Panc1 (cell line): ENCODE measurements around the gene OPA1. TPM values are rescaled to one million over a fixed set of nuclear protein-coding genes. Genes with fewer than 3 reads are reported as not detected.

Experiments used
- ATAC-seq: fragments of 200-7000 bp; cut with Tn5 transposase; 2 replicates; pipeline ENCODE4 v1.9.1; 2020; ENCODE audit warnings: mild to moderate bottlenecking, moderate library complexity
- BruUV-seq: library from RNA; stranded (reverse); fragments of 400-500 nt; replicated peaks from 2 replicates; lab custom pipeline; 2021; lab: Mats Ljungman, UMichigan
- CTCF ChIA-PET: fragments of 300-600 bp; sonication (Branson Sonifier 250); formaldehyde crosslinking; loops from one replicate; lab custom pipeline; 2022; ENCODE audit warnings: antibody characterized with exemption; lab: Charles Lee
- POLR2A ChIA-PET: fragments of 300-600 bp; sonication (Branson Sonifier 250); formaldehyde crosslinking; loops from one replicate; lab custom pipeline; 2022; ENCODE audit warnings: antibody characterized with exemption; lab: Charles Lee
- DNase-seq: peaks from one replicate; pipeline ENCODE4 v3.0.0-alpha.2; 2010; ENCODE audit warnings: low read depth, low spot score
- H3K27ac ChIP-seq: 2 replicates; pipeline ENCODE4 v1.5.1; 2011; ENCODE audit warnings: mild to moderate bottlenecking, low read length, inconsistent platforms
- H3K27me3 ChIP-seq: fragments of 200-500 bp; sonication (Bioruptor generic); 2 replicates; pipeline ENCODE4 v1.6.0; 2014; ENCODE audit warnings: low read length, inconsistent platforms; ENCODE audit not compliant: control insufficient read depth, insufficient read depth
- H3K36me3 ChIP-seq: fragments of 200-500 bp; sonication (Bioruptor generic); 2 replicates; pipeline ENCODE4 v1.5.1; 2014; ENCODE audit warnings: inconsistent platforms, mild to moderate bottlenecking, low read length, moderate library complexity; ENCODE audit not compliant: control insufficient read depth, insufficient read depth
- H3K4me1 ChIP-seq: 2 replicates; pipeline ENCODE4 v1.5.1; 2011; ENCODE audit warnings: inconsistent platforms, mild to moderate bottlenecking, low read length, moderate library complexity; ENCODE audit not compliant: control insufficient read depth, insufficient read depth
- H3K4me3 ChIP-seq, 2 experiments: 2 replicates each; pipeline ENCODE4 v1.5.1; 2011 to 2012; ENCODE audit warnings: low read depth in 2 of 2, low read length in 2 of 2, mild to moderate bottlenecking in 2 of 2, inconsistent platforms in 1 of 2, moderate library complexity in 1 of 2
- H3K9me3 ChIP-seq: fragments of 200-500 bp; sonication (Bioruptor generic); 2 replicates; pipeline ENCODE4 v1.5.1; 2014; ENCODE audit warnings: low read depth, mild to moderate bottlenecking, inconsistent platforms, low read length, moderate library complexity; ENCODE audit not compliant: control insufficient read depth, insufficient read depth
- CTCF ChIP-seq: fragments of 450-650 bp; IDR thresholded peaks from 2 replicates; pipeline ENCODE4 v1.5.1; 2017; ENCODE audit warnings: mild to moderate bottlenecking
- POLR2AphosphoS5 ChIP-seq: IDR thresholded peaks from 2 replicates; pipeline ENCODE4 v1.6.1; 2012; ENCODE audit warnings: mild to moderate bottlenecking, low read depth, low read length, moderate library complexity
- SIN3A ChIP-seq: IDR thresholded peaks from 2 replicates; pipeline ENCODE4 v1.6.1; 2012; ENCODE audit warnings: low read depth, mild to moderate bottlenecking, low read length, moderate library complexity, borderline replicate concordance; ENCODE audit not compliant: insufficient read depth
- TCF7L2 ChIP-seq: IDR thresholded peaks from 2 replicates; pipeline ENCODE4 v1.6.1; 2011; ENCODE audit warnings: mild to moderate bottlenecking, low read depth, low read length, inconsistent platforms
- in situ Hi-C: cut with HindIII; loops from 2 replicates; pipeline ENCODE4 v1.10.0; 2016; ENCODE audit warnings: low sequenced_read_pairs, low pct_unique_long_range_greater_than_20kb
- intact Hi-C: fragments of 100-400 bp; cut with micrococcal nuclease; formaldehyde crosslinking; loops from one replicate; pipeline ENCODE4 v1.10.0; 2022; ENCODE audit not compliant: unreplicated experiment
- total RNA-seq: library from RNA; stranded (reverse); gene quantifications from one replicate; pipeline ENCODE4 v1.2.1, GENCODE V29; 2021; ENCODE audit not compliant: unreplicated experiment
- TF ChIP-seq, protein P1 (sequence below), 2 experiments: IDR thresholded peaks; 2 replicates each; pipeline ENCODE4 v1.6.1; 2011 to 2012; ENCODE audit warnings: low read depth in 2 of 2, control low read depth in 1 of 2, low read length in 1 of 2, mild to moderate bottlenecking in 1 of 2, moderate library complexity in 1 of 2; ENCODE audit not compliant: insufficient read depth in 1 of 2

OPA1 gene
- total RNA-seq, 1 experiment from 2014 or later: 109 TPM

GRCh38 chr3:193640165-193640715 is 47.2 kb downstream of the OPA1 start:
- Histone ChIP-seq H3K4me1 (no peaks in the 10 kb centered on the region), H3K27ac (no peak overlapping the region), H3K4me3 (no peak overlapping the region), H3K36me3 (peaks cover 62% of the 10 kb centered on the region), H3K9me3 (no peaks in the 10 kb centered on the region), H3K27me3 (no peaks in the 10 kb centered on the region)
- in situ Hi-C loops (no loop called here), intact Hi-C loops (no loop called here)
- no peak for TF ChIP-seq SIN3A
- TF ChIP-seq CTCF: no peak
- TF ChIP-seq, protein P1, sequence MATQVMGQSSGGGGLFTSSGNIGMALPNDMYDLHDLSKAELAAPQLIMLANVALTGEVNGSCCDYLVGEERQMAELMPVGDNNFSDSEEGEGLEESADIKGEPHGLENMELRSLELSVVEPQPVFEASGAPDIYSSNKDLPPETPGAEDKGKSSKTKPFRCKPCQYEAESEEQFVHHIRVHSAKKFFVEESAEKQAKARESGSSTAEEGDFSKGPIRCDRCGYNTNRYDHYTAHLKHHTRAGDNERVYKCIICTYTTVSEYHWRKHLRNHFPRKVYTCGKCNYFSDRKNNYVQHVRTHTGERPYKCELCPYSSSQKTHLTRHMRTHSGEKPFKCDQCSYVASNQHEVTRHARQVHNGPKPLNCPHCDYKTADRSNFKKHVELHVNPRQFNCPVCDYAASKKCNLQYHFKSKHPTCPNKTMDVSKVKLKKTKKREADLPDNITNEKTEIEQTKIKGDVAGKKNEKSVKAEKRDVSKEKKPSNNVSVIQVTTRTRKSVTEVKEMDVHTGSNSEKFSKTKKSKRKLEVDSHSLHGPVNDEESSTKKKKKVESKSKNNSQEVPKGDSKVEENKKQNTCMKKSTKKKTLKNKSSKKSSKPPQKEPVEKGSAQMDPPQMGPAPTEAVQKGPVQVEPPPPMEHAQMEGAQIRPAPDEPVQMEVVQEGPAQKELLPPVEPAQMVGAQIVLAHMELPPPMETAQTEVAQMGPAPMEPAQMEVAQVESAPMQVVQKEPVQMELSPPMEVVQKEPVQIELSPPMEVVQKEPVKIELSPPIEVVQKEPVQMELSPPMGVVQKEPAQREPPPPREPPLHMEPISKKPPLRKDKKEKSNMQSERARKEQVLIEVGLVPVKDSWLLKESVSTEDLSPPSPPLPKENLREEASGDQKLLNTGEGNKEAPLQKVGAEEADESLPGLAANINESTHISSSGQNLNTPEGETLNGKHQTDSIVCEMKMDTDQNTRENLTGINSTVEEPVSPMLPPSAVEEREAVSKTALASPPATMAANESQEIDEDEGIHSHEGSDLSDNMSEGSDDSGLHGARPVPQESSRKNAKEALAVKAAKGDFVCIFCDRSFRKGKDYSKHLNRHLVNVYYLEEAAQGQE (IDR thresholded peaks at IDR 0.05; ENCODE audit: insufficient read depth in 1 of 2, low read depth in 2 of 2, low read length in 1 of 2): no peak
- no peak for TF ChIP-seq TCF7L2
- no peak for TF ChIP-seq POLR2AphosphoS5
- ChIA-PET POLR2A (no interaction called here), CTCF (no interaction called here)
- ATAC-seq (no peak; the same call in 1 of the 2 replicates), DNase-seq (no peak)
- TSS peak; percentile 7 for BruUV-seq

DNA sequence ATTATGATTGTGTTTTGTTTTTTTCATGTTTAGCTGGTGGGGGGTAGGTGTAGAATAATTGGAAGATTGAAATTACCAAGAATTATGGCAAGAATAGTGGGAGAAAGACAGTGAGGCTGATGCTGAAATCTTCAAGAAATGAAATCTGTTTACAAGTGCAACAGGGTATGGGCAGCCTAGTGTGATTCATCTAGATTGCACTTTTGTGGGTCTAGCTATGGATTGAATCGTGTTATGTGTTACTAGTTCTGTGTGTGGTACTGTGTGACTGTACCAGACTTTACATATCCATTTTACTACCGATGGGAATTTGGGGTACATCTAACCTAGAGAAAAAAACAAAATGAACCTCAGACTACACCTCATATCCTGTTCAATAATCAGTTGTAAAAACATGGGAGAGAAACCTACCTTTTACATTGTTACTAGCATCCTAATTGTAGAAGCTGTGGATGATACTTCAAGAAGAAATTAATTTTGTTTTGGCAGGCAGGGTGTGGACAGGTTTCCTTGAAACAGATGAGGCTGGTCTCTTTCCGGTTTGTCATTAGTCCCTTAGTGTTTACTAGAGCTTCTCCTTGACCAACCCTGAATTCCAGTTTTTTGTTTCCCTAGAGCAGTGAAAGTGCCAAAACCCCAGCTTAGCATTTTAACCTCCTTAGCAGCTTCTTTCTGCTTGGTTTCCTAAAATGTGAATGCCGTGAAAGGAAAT is 47.9 kb downstream of the OPA1 start:
- no peaks in the 10 kb centered on the region for H3K9me3 ChIP-seq
- H3K4me1 ChIP-seq: no peaks in the 10 kb centered on the region
- no peak for TF ChIP-seq POLR2AphosphoS5
- TF ChIP-seq CTCF: no peak
- TF ChIP-seq, protein P1 (IDR thresholded peaks at IDR 0.05; ENCODE audit: insufficient read depth in 1 of 2, low read depth in 2 of 2, low read length in 1 of 2): no peak
- no peak for TF ChIP-seq SIN3A
- TF ChIP-seq TCF7L2: no peak
- H3K36me3 ChIP-seq: peaks cover 64% of the 10 kb centered on the region
- DNase-seq: no peak
- intact Hi-C loops: no loop called here
- no peaks in the 10 kb centered on the region for H3K27me3 ChIP-seq
- no TSS peak for BruUV-seq
- no peak for ATAC-seq
- no peak overlapping the region for H3K4me3 ChIP-seq
- POLR2A ChIA-PET: no interaction called here
- H3K27ac ChIP-seq: no peak overlapping the region
- in situ Hi-C loops: no loop called here
- CTCF ChIA-PET: no interaction called here
